ENCODE results near the gene SCIMP. TPM values are rescaled to one million over a fixed set of nuclear protein-coding genes. Genes with fewer than 3 reads are reported as not detected.

SCIMP gene
- polyA plus RNA-seq, 1 experiment = not detected

DNA sequence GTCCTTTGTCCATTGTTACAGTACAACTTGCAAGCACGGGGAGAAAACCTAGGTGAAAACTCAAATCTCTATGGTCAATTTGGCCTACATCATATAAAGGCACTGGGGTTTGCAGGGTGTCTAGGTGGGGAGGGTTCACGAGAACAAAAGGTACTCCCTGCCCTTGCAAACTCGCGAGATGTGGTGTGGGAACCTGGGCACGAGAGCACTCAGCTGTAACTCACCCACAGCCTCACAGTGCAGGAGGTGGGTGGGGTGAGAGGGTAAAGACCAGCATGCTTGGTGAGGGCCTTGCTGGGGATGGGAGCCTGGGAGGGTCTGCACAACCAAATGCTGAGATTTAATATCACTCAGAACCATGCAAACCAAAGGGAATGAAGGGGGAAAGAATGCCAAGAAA is 24.6 kb downstream of the SCIMP start:
- no peaks in the 10 kb centered on the region for H3K27me3 ChIP-seq (ENCODE audit: control insufficient read depth, insufficient read depth, low read length)
- H3K36me3 ChIP-seq (ENCODE audit: control insufficient read depth, insufficient read depth, low read length) = peaks cover 4% of the 10 kb centered on the region; the same call in 1 of the 2 replicates
- H3K4me3 ChIP-seq (ENCODE audit: low read depth, low read length) = no peak overlapping the region
- no peak for DNase-seq (ENCODE audit: low read depth)
- TF ChIP-seq, protein P1, sequence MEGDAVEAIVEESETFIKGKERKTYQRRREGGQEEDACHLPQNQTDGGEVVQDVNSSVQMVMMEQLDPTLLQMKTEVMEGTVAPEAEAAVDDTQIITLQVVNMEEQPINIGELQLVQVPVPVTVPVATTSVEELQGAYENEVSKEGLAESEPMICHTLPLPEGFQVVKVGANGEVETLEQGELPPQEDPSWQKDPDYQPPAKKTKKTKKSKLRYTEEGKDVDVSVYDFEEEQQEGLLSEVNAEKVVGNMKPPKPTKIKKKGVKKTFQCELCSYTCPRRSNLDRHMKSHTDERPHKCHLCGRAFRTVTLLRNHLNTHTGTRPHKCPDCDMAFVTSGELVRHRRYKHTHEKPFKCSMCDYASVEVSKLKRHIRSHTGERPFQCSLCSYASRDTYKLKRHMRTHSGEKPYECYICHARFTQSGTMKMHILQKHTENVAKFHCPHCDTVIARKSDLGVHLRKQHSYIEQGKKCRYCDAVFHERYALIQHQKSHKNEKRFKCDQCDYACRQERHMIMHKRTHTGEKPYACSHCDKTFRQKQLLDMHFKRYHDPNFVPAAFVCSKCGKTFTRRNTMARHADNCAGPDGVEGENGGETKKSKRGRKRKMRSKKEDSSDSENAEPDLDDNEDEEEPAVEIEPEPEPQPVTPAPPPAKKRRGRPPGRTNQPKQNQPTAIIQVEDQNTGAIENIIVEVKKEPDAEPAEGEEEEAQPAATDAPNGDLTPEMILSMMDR (IDR thresholded peaks at IDR 0.05; ENCODE audit: insufficient read depth, low read depth, low read length) = no peak
- ChIA-PET POLR2A (no interaction called here), CTCF (interaction anchor here (1.3 kb wide), 1 partner anchor 15 kb away, joined by 3 read pairs; no protein-coding TSS in a partner anchor)

DNA sequence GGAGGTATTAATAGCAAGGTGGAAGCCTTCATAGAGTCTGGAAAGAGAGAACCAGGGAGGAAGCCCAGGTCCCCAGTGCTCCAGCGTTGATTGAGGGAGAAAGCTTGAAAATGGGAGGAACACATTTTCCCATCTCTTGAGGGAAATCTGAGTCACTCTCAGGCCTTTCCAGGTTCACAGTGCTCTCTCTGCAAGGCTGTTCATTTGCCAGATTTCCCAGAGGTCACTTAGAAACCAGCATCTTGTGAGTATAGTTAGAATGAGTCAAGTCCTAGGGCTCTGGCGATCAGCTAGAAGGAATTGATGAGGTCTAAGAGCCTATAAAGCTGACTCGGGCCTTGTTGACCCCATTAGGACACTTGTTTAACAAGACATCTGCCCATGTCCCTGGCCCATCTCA is 25.3 kb downstream of the SCIMP start:
- POLR2A ChIA-PET = no interaction called here

DNA sequence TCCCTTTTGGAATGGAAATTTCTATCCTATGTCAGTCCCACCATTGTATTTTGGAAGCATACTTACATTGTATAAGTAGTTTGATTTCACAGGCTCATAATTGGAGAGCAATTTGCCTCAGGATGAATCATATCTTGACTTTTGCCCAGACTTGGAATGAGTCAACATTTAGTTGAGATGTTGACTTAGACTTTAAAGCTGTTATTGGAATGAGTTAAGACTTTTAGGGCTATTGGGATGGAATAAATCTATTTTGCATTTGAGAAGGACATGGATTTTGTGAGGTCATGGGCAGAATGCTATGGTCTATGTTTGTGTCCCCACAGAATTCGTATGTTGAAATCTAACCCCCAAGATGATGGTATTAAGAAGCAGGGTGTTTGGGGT is 30.8 kb downstream of the SCIMP start:
- Histone ChIP-seq H3K36me3 (ENCODE audit: control insufficient read depth, insufficient read depth, low read length) (no peaks in the 10 kb centered on the region), H3K27me3 (ENCODE audit: control insufficient read depth, insufficient read depth, low read length) (no peaks in the 10 kb centered on the region), H3K4me3 (ENCODE audit: low read depth, low read length) (no peak overlapping the region)
- TF ChIP-seq, protein P1 (IDR thresholded peaks at IDR 0.05; ENCODE audit: insufficient read depth, low read depth, low read length) = no peak
- ChIA-PET POLR2A (no interaction called here), CTCF (interaction anchor here (1.2 kb wide), 1 partner anchor 8 kb away, joined by 3 read pairs; no protein-coding TSS in a partner anchor)
- no peak for DNase-seq (ENCODE audit: low read depth)

More for the DNA sequence above, 25.3 kb downstream of the SCIMP start:
- peaks cover 4% of the 10 kb centered on the region; the same call in 1 of the 2 replicates for H3K36me3 ChIP-seq (ENCODE audit: control insufficient read depth, insufficient read depth, low read length)
- H3K27me3 ChIP-seq (ENCODE audit: control insufficient read depth, insufficient read depth, low read length) = no peaks in the 10 kb centered on the region
- CTCF ChIA-PET = no interaction called here
- TF ChIP-seq, protein P1 (IDR thresholded peaks at IDR 0.05; ENCODE audit: insufficient read depth, low read depth, low read length) = no peak
- H3K4me3 ChIP-seq (ENCODE audit: low read depth, low read length) = no peak overlapping the region
- no peak for DNase-seq (ENCODE audit: low read depth)

DNA sequence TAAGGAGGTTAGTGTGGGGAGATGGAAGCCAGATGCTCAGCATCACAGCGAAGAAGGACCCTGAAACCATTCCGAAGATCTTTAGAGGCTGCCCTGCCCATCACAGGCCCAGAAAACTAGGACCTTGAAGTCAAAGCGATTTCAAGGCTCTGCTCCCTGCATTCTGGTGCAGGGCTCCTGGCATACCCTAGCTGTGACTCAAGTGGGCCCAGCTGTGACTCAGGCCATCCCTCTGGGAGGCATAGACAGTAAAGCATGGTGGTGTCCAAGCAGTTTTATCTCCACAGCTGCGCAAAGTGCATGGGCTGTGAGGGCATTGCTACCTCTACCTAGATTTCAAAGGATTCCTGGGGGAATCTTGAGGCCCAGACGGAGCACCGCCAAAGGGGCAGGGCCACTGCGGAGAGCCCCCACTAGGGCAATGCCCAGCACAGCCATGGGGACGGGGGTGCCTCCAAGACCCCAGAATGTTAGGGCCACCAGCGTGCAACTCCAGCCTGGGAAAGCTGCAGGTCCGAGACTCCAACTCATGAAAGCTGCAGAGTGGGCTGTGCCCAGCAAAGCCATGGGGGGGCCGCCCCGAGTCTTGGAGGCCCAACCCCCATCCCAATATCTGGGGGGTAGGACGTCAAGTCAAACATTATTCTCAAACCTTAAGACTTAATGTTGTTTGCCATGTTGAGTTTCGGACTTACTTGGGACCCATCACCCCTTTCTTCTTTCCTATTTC is 31.3 kb downstream of the SCIMP start:
- TF ChIP-seq, protein P1 (IDR thresholded peaks at IDR 0.05; ENCODE audit: insufficient read depth, low read depth, low read length) = no peak
- ChIA-PET POLR2A (no interaction called here), CTCF (interaction anchor here (0.9 to 1.0 kb wide), 2 partner anchors 36 to 297 kb away, joined by 3 read pairs; no protein-coding TSS in a partner anchor)
- Histone ChIP-seq H3K36me3 (ENCODE audit: control insufficient read depth, insufficient read depth, low read length) (no peaks in the 10 kb centered on the region; the same call in 1 of the 2 replicates), H3K27me3 (ENCODE audit: control insufficient read depth, insufficient read depth, low read length) (no peaks in the 10 kb centered on the region), H3K4me3 (ENCODE audit: low read depth, low read length) (no peak overlapping the region)
- no peak for DNase-seq (ENCODE audit: low read depth)

DNA sequence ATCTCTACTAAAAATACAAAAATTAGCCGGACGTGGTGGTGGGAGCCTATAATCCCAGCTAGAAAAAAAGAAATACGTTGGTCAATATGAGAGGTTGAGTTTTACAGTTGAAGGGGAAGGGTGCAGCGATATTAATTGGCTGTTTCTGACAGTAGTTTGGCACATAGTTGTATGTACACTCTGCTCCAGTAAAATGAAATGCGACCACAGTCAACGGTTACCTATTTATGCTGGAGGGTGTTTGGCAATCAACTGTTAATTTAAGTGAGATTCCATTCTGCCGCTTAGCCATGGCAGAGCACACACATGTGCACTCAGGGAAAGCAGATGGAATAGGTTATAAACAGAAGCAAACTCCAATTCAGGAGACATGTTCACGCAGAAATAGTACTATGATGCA is 33.6 kb downstream of the SCIMP start:
- ChIA-PET POLR2A (no interaction called here), CTCF (no interaction called here)
- H3K27me3 ChIP-seq (ENCODE audit: control insufficient read depth, insufficient read depth, low read length) = no peaks in the 10 kb centered on the region
- no peaks in the 10 kb centered on the region; the same call in 1 of the 2 replicates for H3K36me3 ChIP-seq (ENCODE audit: control insufficient read depth, insufficient read depth, low read length)
- TF ChIP-seq, protein P1 (IDR thresholded peaks at IDR 0.05; ENCODE audit: insufficient read depth, low read depth, low read length) = no peak
- DNase-seq (ENCODE audit: low read depth) = no peak
- H3K4me3 ChIP-seq (ENCODE audit: low read depth, low read length) = no peak overlapping the region

All from BJ (cell line).